GM12875 (cell line): ENCODE data around the gene HJV.

Experiments used
- H3K4me3 ChIP-seq: one replicate; pipeline ENCODE4 v1.5.1; 2011; ENCODE audit warnings: low read depth, low read length, control low read depth
- TF ChIP-seq, protein P1 (sequence below): IDR thresholded peaks from 2 replicates; pipeline ENCODE4 v1.5.1; 2011; ENCODE audit warnings: low read depth, mild to moderate bottlenecking, control low read depth, inconsistent platforms, low read length, moderate library complexity, borderline replicate concordance; ENCODE audit not compliant: insufficient read depth

HJV gene

DNA sequence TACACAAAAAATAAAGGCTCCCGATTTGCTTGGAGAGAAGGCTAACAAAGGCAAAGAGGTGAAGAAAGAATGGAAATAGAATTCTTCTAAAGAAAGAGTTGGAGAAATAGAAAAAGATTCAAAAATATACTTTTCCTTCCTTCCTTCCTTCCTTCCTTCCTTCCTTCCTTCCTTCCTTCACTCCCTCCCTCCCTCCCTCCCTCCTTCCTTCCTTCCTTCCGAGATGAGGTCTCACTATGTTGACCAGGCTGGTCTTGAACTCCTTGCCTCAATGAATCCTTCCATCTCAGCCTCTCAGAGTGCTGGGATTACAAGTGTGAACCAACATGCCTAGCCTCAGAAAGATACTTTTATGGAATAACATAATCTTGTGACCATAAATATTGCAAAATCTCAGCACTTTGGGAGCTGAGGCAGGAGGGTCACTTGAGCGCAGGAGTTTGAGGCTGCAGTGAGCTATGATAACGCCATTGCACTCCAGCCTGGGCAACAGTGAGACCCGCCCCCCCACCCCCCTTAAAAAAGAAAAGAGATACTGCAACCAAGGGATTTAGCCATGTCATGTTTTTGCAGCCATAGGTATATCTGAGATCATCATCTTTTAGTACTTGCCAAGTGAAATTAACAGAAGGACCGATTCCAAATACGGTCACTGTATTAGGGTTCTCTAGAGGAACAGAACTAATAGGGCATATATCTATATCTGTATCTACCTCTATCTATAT lies 1.0 kb upstream of the HJV start:
- TF ChIP-seq, protein P1, sequence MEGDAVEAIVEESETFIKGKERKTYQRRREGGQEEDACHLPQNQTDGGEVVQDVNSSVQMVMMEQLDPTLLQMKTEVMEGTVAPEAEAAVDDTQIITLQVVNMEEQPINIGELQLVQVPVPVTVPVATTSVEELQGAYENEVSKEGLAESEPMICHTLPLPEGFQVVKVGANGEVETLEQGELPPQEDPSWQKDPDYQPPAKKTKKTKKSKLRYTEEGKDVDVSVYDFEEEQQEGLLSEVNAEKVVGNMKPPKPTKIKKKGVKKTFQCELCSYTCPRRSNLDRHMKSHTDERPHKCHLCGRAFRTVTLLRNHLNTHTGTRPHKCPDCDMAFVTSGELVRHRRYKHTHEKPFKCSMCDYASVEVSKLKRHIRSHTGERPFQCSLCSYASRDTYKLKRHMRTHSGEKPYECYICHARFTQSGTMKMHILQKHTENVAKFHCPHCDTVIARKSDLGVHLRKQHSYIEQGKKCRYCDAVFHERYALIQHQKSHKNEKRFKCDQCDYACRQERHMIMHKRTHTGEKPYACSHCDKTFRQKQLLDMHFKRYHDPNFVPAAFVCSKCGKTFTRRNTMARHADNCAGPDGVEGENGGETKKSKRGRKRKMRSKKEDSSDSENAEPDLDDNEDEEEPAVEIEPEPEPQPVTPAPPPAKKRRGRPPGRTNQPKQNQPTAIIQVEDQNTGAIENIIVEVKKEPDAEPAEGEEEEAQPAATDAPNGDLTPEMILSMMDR: no peak
- no peak overlapping the region for H3K4me3 ChIP-seq

DNA sequence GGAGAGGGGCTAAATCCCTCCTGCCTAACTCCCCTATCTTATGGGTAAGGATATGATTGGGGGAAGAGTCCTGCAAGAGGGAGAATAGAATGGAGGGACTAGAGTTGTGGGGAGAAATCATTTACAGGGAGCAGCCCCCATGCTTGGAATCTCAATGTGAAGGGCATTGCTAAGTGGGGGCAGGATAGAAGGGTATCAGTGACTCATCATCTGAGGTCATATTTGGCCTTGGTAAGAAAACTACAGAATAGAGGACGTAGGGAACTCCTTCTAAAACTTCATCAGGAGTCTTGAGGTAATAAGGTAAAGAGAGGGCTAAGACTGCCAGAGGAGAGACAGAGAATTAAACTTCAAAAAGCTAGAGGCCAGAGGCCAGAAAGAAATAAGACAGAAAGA lies 487 bp downstream of the HJV start:
- TF ChIP-seq, protein P1: no peak
- H3K4me3 ChIP-seq: no peak overlapping the region

DNA sequence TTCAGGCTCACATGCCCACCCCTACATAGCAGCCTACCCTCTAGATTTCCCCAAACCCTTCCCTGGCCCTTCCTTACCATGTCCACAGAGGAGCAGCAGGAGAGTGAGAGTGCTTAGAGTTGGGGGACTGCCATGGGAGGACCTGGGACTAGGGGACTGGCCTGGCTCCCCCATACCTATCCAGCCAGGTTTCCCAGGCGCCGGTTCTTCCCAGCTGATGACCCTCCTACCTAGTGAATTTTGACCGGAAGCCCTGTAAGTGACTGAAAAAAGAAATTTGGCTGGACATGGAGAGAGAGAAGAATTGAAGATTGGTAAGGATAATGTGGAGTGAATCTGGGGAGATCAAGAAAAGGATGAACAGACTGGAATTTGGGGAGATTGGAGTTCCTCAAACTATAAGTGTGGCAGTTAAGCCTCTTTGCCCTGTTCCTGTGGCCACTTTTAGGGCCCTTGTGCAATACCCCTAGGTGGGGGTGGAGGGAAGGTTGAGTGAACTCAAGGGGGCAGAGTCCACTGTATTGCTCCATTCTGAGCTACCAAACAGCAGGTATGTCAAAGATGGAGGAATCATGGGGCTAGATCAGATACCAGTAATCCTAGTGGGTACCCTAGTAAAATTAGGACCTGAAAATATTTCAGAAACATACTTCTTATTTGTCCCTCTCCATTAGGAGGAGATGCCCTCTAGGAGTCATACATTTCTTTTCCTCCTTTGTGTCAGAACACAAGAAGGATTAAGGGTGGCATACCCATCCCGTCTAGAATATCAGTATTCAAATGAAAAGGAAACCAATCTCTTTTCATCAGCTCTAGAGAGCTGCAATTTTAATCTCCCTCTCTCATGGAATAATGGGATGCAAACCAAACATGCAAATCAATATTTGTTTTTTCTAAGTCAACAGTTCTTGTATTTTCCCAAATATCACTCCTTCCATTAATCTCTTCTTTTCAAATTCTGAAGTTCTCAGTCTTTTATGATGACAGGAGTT lies 1.2 kb downstream of the HJV start:
- TF ChIP-seq, protein P1: no peak
- no peak overlapping the region for H3K4me3 ChIP-seq

DNA sequence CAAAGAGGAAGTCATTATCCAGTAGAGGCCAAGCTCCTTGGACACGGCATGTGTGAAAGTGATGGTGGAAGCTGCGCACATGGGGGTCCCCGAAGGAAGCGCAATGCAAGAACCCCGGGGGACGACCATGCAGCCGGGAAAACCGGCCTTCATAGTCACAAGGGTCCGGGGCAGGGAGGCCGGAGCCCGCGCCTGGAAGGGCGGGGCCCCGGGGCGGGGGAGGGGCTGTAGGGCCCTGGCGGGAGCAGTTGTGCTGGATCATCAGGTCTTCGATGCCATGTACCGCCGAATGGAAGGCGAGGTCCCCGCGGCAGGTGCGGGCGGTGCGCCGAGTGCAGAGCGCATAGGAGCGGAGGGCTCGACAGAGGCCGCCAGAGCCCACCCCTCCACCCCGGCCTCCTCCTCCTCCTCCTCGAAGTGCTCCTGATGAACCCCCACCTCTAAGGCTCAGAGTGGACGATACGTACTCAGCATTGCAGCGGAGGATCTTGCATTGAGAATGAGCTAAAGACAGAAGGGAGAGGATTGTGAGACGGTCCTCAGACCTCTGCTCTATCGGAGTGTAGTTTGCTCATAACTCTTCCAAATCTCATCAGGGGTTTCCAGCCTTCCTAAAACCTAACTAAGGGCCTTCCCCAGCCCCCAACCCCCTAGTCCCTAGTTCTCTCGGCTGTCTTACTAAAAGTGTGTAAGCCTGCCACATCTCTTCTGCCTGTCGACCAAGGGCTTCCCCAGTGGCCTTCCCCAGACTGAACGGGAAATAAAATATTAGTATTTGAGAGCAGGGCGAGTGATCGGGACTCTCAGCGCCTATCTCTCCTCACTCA lies 2.1 kb downstream of the HJV start:
- TF ChIP-seq, protein P1: no peak
- H3K4me3 ChIP-seq: no peak overlapping the region

DNA sequence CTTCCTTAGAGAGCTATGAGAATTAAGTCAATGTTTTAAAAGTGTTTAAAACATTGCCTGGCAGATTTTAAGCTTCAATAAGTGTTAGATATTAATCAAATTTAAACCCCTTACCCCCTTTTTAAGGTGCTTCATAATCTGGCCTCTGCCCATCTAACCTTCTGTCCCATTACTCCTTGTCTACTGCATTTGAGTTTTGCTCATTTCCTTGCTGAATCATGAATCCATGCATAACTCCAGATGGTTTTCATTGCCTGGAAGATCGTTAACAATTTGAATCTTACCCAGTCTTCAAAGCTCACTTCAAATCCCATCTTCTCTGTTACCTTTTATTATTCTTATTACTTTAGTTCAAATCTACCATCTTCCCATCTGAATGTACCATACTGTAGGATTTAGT lies 4.6 kb downstream of the HJV start:
- TF ChIP-seq, protein P1: no peak
- no peak overlapping the region for H3K4me3 ChIP-seq

DNA sequence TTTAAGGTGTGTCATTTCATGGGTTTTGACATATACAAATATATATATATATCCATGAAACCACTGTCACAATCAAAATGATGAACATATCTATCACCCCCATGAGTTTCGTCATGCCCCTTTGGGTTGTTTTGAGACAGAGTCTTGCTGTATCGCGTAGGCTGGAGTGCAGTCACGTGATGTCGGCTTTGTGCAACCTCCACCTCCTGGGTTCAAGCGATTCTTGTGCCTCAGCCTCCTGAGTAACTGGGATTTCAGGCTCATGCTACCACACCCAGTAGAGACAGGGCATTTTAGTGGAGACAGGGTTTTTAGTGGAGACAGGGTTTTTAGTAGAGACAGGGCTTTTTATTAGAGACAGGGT lies 8.0 kb downstream of the HJV start:
- TF ChIP-seq, protein P1: no peak
- no peak overlapping the region for H3K4me3 ChIP-seq
